HepG2 (cell line): ENCODE measurements around the gene EDC3. TPM values are rescaled to one million over a fixed set of nuclear protein-coding genes. Genes with fewer than 3 reads are reported as not detected.

Experiments
- ATAC-seq: fragments of 200-7000 bp; cut with Tn5 transposase; 3 replicates; pipeline ENCODE4 v1.9.1; 2020; ENCODE audit warnings: mild to moderate bottlenecking, moderate library complexity
- BruUV-seq: library from RNA; stranded (reverse); fragments of 400-500 nt; replicated peaks from 2 replicates; lab custom pipeline; 2021; lab: Mats Ljungman, UMichigan
- CTCF ChIA-PET: fragments of 300-600 bp; formaldehyde crosslinking; extraction: SDS; loops from one replicate; lab custom pipeline; 2021; ENCODE audit warnings: low total read pairs, inconsistent platforms, low intra/inter-chr PET ratio; lab: Yijun Ruan, JAX
- POLR2A ChIA-PET: fragments of 350-600 bp; sonication (Branson Sonifier 250); formaldehyde crosslinking; loops from one replicate; lab custom pipeline; 2020; ENCODE audit warnings: antibody characterized with exemption, inconsistent platforms; lab: Yijun Ruan, JAX
- DNase-seq: peaks from one replicate; pipeline ENCODE4 v3.0.0-alpha.2; 2015; ENCODE audit warnings: low spot score
- FAIRE-seq: peaks from 3 replicates; lab custom pipeline; 2011; peaks lifted over from hg19 to GRCh38; lab: Jason Lieb, UNC
- H2AFZ ChIP-seq: one replicate; pipeline ENCODE4 v1.6.1; 2011; ENCODE audit warnings: low read length, inconsistent platforms
- H3K27ac ChIP-seq: fragments of 300-600 bp; 3 replicates; pipeline ENCODE4 v1.8.0; 2011; ENCODE audit warnings: mixed run types, mild to moderate bottlenecking, mixed read lengths, low read length, inconsistent platforms; ENCODE audit not compliant: insufficient read depth; ENCODE audit errors: extremely low read length
- H3K27me3 ChIP-seq, 2 experiments: fragments of 200-600 bp in 1 of 2; 2 replicates in 1 of 2; 3 replicates in 1 of 2; pipeline versions ENCODE4 v1.6.0 to v1.8.0; 2011; ENCODE audit warnings: low read length in 2 of 2, mild to moderate bottlenecking in 2 of 2, moderate library complexity in 2 of 2, inconsistent platforms in 1 of 2; ENCODE audit not compliant: insufficient read depth in 2 of 2, control insufficient read depth in 1 of 2
- H3K36me3 ChIP-seq, 2 experiments: fragments of 200-600 bp in 1 of 2; replicated peaks in 1 of 2; 2 replicates in 1 of 2; 3 replicates in 1 of 2; pipeline versions ENCODE4 v1.5.1 to v1.8.0; 2011; ENCODE audit warnings: low read length in 2 of 2, inconsistent platforms in 1 of 2; ENCODE audit not compliant: insufficient read depth in 2 of 2, control insufficient read depth in 1 of 2
- H3K4me1 ChIP-seq: 2 replicates; pipeline ENCODE4 v1.5.1; 2012; ENCODE audit warnings: low read length, inconsistent platforms; ENCODE audit not compliant: insufficient read depth
- H3K4me2 ChIP-seq: 2 replicates; pipeline ENCODE4 v1.6.0; 2011; ENCODE audit warnings: low read depth, low read length, inconsistent platforms
- H3K4me3 ChIP-seq, 3 experiments: fragments of 200-600 bp in 1 of 3; sonication (generic), shearing (Covaris generic) in 1 of 3; replicated peaks in 1 of 3; 2 replicates each; pipeline ENCODE4 v1.5.1; 2011 to 2016; ENCODE audit warnings: low read length in 3 of 3, inconsistent platforms in 2 of 3, low read depth in 2 of 3, mild to moderate bottlenecking in 2 of 3, control low read depth in 1 of 3, mixed read lengths in 1 of 3; ENCODE audit not compliant: insufficient read depth in 1 of 3
- H3K79me2 ChIP-seq: one replicate; pipeline ENCODE4 v1.6.1; 2011; ENCODE audit warnings: low read length, inconsistent platforms; ENCODE audit not compliant: insufficient read depth
- H3K9ac ChIP-seq: 2 replicates; pipeline ENCODE4 v1.6.0; 2011; ENCODE audit warnings: mild to moderate bottlenecking, low read depth, low read length, inconsistent platforms; ENCODE audit not compliant: insufficient read depth
- H3K9me3 ChIP-seq: 2 replicates; pipeline ENCODE4 v1.5.1; 2012; ENCODE audit warnings: mild to moderate bottlenecking, low read length
- H4K20me1 ChIP-seq: 2 replicates; pipeline ENCODE4 v1.6.0; 2011; ENCODE audit warnings: inconsistent platforms, mild to moderate bottlenecking, low read length, moderate library complexity; ENCODE audit not compliant: insufficient read depth
- ELF3 ChIP-seq: IDR thresholded peaks from 2 replicates; pipeline ENCODE4 v1.6.1; 2016; ENCODE audit warnings: missing genetic modification reagents, missing compliant biosample characterization
- ELF4 ChIP-seq: sonication (generic); formaldehyde crosslinking; IDR thresholded peaks from 2 replicates; pipeline ENCODE4 v1.5.0; 2020; ENCODE audit warnings: missing genetic modification reagents, mild to moderate bottlenecking, moderate library complexity, borderline replicate concordance
- FOXP1 ChIP-seq, 2 experiments: fragments of 450-650 bp in 1 of 2; IDR thresholded peaks; 2 replicates each; pipeline ENCODE4 v1.6.1; 2017 to 2018; ENCODE audit warnings: antibody characterized with exemption in 1 of 2
- HOXA7 ChIP-seq: sonication (generic); formaldehyde crosslinking; IDR thresholded peaks from 2 replicates; pipeline ENCODE4 v1.8.1; 2022; ENCODE audit warnings: mild to moderate bottlenecking, missing genetic modification reagents, moderate library complexity
- MYNN ChIP-seq: sonication (generic); formaldehyde crosslinking; IDR thresholded peaks from 2 replicates; pipeline ENCODE4 v1.4.0; 2020; ENCODE audit warnings: mild to moderate bottlenecking, low read depth, missing genetic modification reagents
- NR2F6 ChIP-seq, 2 experiments: IDR thresholded peaks; 2 replicates each; pipeline ENCODE4 v1.6.1; 2016; ENCODE audit warnings: antibody characterized with exemption in 1 of 2, mild to moderate bottlenecking in 1 of 2
- SALL2 ChIP-seq: sonication (generic); formaldehyde crosslinking; IDR thresholded peaks from 2 replicates; pipeline ENCODE4 v1.8.1; 2023; ENCODE audit warnings: mild to moderate bottlenecking, missing genetic modification reagents, inconsistent platforms
- SOX13 ChIP-seq, 3 experiments: fragments of 450-650 bp in 1 of 3; sonication (generic) in 1 of 3; formaldehyde crosslinking in 1 of 3; IDR thresholded peaks in 2 of 3; conservative IDR thresholded peaks in 1 of 3; 2 replicates each; pipeline versions ENCODE4 v1.5.0 to v1.6.1; 2016 to 2020; ENCODE audit warnings: antibody characterized with exemption in 1 of 3, mild to moderate bottlenecking in 1 of 3, missing compliant biosample characterization in 1 of 3, missing genetic modification reagents in 1 of 3, moderate library complexity in 1 of 3
- SOX5 ChIP-seq: IDR thresholded peaks from 2 replicates; pipeline ENCODE4 v1.6.1; 2016; ENCODE audit warnings: borderline replicate concordance
- SOX6 ChIP-seq, 2 experiments: fragments of 450-650 bp in 1 of 2; sonication (generic) in 1 of 2; formaldehyde crosslinking in 1 of 2; IDR thresholded peaks; 2 replicates each; pipeline versions ENCODE4 v1.4.0 to v1.6.1; 2017 to 2020; ENCODE audit warnings: antibody characterized with exemption in 1 of 2, mild to moderate bottlenecking in 1 of 2, missing genetic modification reagents in 1 of 2
- SP5 ChIP-seq: IDR thresholded peaks from 2 replicates; pipeline ENCODE4 v1.6.1; 2016; ENCODE audit warnings: low read depth, borderline replicate concordance
- TCF7 ChIP-seq: sonication (generic); IDR thresholded peaks from 2 replicates; pipeline ENCODE4 v1.6.1; 2016; ENCODE audit warnings: antibody characterized with exemption, low read depth
- ZNF33A ChIP-seq: sonication (generic); formaldehyde crosslinking; IDR thresholded peaks from 2 replicates; pipeline ENCODE4 v1.5.1; 2020; ENCODE audit warnings: missing genetic modification reagents, mild to moderate bottlenecking, moderate library complexity, borderline replicate concordance
- ZNF749 ChIP-seq: sonication (generic); formaldehyde crosslinking; IDR thresholded peaks from 2 replicates; pipeline ENCODE4 v1.8.0; 2022; ENCODE audit warnings: mild to moderate bottlenecking, missing genetic modification reagents, moderate library complexity, borderline replicate concordance
- ZNF768 ChIP-seq: sonication (generic); formaldehyde crosslinking; IDR thresholded peaks from 2 replicates; pipeline ENCODE4 v1.4.0; 2020; ENCODE audit warnings: missing genetic modification reagents
- WGBS: methylation state at CpG from one replicate; pipeline ENCODE4 v1.1.6; 2017; ENCODE audit warnings: low lambda C conversion rate; 5-methylcytosine and 5-hydroxymethylcytosine counted together
- in situ Hi-C: cut with HindIII; loops from 2 replicates; pipeline ENCODE4 v1.10.0; 2017; ENCODE audit warnings: low pct_unique_long_range_greater_than_20kb; ENCODE audit not compliant: extremely low pct_ligation_motif_present
- intact Hi-C: fragments of 100-400 bp; cut with micrococcal nuclease; formaldehyde crosslinking; loops from one replicate; pipeline ENCODE4 v1.10.0; 2022; ENCODE audit not compliant: unreplicated experiment
- polyA plus RNA-seq, 8 experiments: library from polyadenylated mRNA; depleted of rRNA in 3 of 8; stranded (reverse) in 7 of 8; unstranded in 1 of 8; fragments of >200 nt; fragmentation: Illumina TruSeq in 4 of 8; extraction: Trizol in 4 of 8; gene quantifications; 2 replicates each; pipeline versions ENCODE4 v1.2.1 to v1.2.3, GENCODE V29; 2011 to 2016; ENCODE audit warnings: low read depth in 4 of 8, missing spikeins in 1 of 8, mixed read lengths in 1 of 8; ENCODE audit not compliant: insufficient read depth in 1 of 8
- total RNA-seq, 5 experiments: library from RNA; depleted of rRNA; stranded (reverse); fragments of >200 nt; fragmentation: Illumina TruSeq; extraction: Trizol; gene quantifications; 2 replicates each; pipeline ENCODE4 v1.2.3, GENCODE V29; 2016; ENCODE audit warnings: low read depth in 1 of 5
- TF ChIP-seq, protein P1 (sequence below): sonication (generic); formaldehyde crosslinking; conservative IDR thresholded peaks from 2 replicates; pipeline ENCODE4 v1.4.0; 2020; ENCODE audit warnings: mild to moderate bottlenecking, missing genetic modification reagents, moderate library complexity
- TF ChIP-seq, protein P2 (sequence below): sonication (generic); formaldehyde crosslinking; IDR thresholded peaks from 2 replicates; pipeline ENCODE4 v1.4.0; 2020; ENCODE audit warnings: mild to moderate bottlenecking, missing genetic modification reagents

The EDC3 gene
- total and polyA plus RNA-seq, 2 of the 13 experiments (the other 11 are each of a cell fraction or from before 2014, with no cell fraction given), result 17.4 to 32.0 TPM

DNA sequence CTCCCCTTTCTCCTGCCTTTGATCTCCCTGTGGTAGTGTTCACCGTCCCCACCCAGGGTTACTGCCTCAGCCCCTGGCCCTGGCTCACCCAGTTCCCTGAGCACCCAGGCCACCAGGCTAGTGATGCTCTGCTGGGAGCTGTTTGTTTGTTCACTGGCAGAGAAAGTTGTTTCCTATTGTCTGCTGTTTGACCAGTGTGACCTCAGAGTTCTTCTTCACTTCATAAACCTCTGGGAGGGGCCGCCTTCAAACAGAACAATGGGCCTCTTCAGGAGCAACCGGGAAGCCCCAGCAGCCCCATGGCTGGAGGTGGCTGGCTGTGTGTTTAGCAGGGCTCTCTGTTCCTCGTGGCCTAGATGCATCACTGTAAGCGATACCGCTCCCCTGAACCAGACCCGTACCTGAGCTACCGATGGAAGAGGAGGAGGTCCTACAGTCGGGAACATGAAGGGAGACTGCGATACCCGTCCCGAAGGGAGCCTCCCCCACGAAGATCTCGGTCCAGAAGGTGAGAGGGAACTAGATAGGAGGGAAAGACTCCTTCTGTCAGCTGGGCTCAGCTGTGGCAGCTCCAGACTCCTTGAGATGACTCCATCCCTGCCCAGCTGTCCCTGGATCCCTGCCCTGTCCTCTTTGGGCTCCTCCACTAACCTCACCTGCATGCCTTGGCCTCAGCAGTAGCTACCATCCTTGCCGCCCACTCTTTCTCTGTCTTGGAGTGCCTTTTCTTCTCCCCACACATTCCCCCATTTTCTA lies 76.8 kb downstream of the EDC3 start:
- POLR2A ChIA-PET, result interaction anchor here (1.6 kb wide), 1 partner anchor 21 kb away, joined by 5 read pairs; no protein-coding TSS in a partner anchor
- Histone ChIP-seq H3K9me3 (no peaks in the 10 kb centered on the region), H2AFZ (no peak overlapping the region), H3K4me3 (no peak overlapping the region), H4K20me1 (peaks cover 58% of the 10 kb centered on the region), H3K27ac (peak overlapping the region; percentile 30), H3K79me2 (peaks cover 50% of the 10 kb centered on the region), H3K4me1 (peaks cover 33% of the 10 kb centered on the region), H3K9ac (no peak overlapping the region), H3K36me3 (peaks cover 28 to 49% of the 10 kb centered on the region in 2 experiments), H3K4me2 (peak overlapping the region; percentile 85), H3K27me3 (no peaks in the 10 kb centered on the region; a peak in 1 of 5 replicates)
- WGBS, result 85% methylated on average over 15 of the region's 15 CpGs
- DNase-seq (peak; percentile 59), ATAC-seq (no peak), FAIRE-seq (no peak)
- in situ Hi-C loops, result no loop called here
- TF ChIP-seq FOXP1 (IDR thresholded peaks at IDR 0.05) (no peak), FOXP1 (CRISPR knock-in tag; IDR thresholded peaks at IDR 0.05) (peak; percentile 34; the same call in 1 of the 2 replicates), HOXA7 (CRISPR knock-in tag) (no peak), SP5 (CRISPR knock-in tag) (no peak), ZNF749 (no peak), SALL2 (CRISPR knock-in tag) (no peak), MYNN (no peak), ZNF33A (CRISPR knock-in tag) (no peak), TCF7 (peak; percentile 42; the same call in 1 of the 2 replicates), SOX13 (IDR thresholded peaks at IDR 0.05) (no peak), SOX13 (CRISPR knock-in tag; conservative IDR thresholded peaks at IDR 0.05 in 1 of 2, IDR thresholded peaks at IDR 0.05 in 1 of 2) (peak in 1 of 2 experiments; percentile 89; a peak in 2 of 4 replicates), ELF4 (CRISPR knock-in tag) (no peak), SOX6 (IDR thresholded peaks at IDR 0.05) (no peak), SOX6 (CRISPR knock-in tag; IDR thresholded peaks at IDR 0.05) (peak; percentile 54), ZNF768 (peak; percentile 98), SOX5 (CRISPR knock-in tag) (peak; percentile 59; the same call in 1 of the 2 replicates), ELF3 (CRISPR knock-in tag) (no peak), NR2F6 (IDR thresholded peaks at IDR 0.05) (no peak), NR2F6 (CRISPR knock-in tag; IDR thresholded peaks at IDR 0.05) (0 out of 2 replicates have a peak, but pooled peaks have one; percentile 12)
- TF ChIP-seq, protein P1, sequence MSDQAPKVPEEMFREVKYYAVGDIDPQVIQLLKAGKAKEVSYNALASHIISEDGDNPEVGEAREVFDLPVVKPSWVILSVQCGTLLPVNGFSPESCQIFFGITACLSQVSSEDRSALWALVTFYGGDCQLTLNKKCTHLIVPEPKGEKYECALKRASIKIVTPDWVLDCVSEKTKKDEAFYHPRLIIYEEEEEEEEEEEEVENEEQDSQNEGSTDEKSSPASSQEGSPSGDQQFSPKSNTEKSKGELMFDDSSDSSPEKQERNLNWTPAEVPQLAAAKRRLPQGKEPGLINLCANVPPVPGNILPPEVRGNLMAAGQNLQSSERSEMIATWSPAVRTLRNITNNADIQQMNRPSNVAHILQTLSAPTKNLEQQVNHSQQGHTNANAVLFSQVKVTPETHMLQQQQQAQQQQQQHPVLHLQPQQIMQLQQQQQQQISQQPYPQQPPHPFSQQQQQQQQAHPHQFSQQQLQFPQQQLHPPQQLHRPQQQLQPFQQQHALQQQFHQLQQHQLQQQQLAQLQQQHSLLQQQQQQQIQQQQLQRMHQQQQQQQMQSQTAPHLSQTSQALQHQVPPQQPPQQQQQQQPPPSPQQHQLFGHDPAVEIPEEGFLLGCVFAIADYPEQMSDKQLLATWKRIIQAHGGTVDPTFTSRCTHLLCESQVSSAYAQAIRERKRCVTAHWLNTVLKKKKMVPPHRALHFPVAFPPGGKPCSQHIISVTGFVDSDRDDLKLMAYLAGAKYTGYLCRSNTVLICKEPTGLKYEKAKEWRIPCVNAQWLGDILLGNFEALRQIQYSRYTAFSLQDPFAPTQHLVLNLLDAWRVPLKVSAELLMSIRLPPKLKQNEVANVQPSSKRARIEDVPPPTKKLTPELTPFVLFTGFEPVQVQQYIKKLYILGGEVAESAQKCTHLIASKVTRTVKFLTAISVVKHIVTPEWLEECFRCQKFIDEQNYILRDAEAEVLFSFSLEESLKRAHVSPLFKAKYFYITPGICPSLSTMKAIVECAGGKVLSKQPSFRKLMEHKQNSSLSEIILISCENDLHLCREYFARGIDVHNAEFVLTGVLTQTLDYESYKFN (CRISPR knock-in tag), result 0 out of 2 replicates have a peak, but pooled peaks have one; percentile 19
- TF ChIP-seq, protein P2, sequence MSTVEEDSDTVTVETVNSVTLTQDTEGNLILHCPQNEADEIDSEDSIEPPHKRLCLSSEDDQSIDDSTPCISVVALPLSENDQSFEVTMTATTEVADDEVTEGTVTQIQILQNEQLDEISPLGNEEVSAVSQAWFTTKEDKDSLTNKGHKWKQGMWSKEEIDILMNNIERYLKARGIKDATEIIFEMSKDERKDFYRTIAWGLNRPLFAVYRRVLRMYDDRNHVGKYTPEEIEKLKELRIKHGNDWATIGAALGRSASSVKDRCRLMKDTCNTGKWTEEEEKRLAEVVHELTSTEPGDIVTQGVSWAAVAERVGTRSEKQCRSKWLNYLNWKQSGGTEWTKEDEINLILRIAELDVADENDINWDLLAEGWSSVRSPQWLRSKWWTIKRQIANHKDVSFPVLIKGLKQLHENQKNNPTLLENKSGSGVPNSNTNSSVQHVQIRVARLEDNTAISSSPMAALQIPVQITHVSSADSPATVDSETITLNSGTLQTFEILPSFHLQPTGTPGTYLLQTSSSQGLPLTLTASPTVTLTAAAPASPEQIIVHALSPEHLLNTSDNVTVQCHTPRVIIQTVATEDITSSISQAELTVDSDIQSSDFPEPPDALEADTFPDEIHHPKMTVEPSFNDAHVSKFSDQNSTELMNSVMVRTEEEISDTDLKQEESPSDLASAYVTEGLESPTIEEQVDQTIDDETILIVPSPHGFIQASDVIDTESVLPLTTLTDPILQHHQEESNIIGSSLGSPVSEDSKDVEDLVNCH (CRISPR knock-in tag), result no peak
- BruUV-seq, result no TSS peak
- CTCF ChIA-PET, result interaction anchor here (0.7 kb wide), 1 partner anchor 150 kb away, joined by 3 read pairs; no protein-coding TSS in a partner anchor
- intact Hi-C loops, result loop anchor here (5.0 kb wide), 2 partner anchors 177 to 247 kb away; no protein-coding TSS in a partner anchor
